GM21390 (cell line): ENCODE results near the gene DGCR2.
"Not testable (repeated sequence)": the region's sequence is repeated elsewhere in the genome, so short reads cannot be mapped to it uniquely, and the experiment has no call there.

Experiments
- ATAC-seq: cut with Tn5 transposase; IDR thresholded peaks from one replicate; pipeline ENCODE4 v1.9.1; 2021; ENCODE audit not compliant: unreplicated experiment

Gene DGCR2

DNA sequence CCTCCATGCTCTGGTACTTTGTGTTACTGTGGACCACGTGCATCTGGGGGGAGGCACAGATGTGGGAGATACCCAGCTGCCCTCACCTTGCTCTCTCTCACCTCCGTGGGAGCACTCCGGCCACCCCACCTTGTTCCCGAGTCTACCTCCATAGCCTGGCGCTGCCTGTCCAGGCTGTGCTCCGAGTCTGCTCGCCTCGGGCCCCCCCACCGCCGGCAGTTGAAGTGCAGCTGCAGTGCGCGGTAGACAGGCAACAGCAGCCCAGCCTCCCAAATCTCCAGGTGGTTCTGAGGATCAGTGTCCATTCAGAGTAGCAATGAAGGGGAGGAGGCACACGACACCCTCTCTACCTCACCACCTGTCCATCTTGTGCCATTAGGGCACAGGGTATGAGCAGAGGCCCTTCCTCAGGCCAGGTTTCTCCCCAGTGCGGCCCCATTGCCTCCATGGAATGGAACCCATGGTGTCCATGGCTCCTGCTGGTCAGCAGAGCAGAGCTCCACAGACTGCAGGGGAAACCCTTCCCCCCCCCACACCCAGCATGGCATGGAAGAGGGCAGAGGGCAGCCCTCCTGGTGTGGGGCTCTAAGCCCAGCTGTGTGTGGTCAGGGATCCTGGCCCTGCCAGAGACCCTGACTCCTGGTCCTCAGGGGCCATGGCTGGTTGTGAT lies 89.2 kb downstream of the DGCR2 start:
- not testable (repeated sequence) for ATAC-seq

DNA sequence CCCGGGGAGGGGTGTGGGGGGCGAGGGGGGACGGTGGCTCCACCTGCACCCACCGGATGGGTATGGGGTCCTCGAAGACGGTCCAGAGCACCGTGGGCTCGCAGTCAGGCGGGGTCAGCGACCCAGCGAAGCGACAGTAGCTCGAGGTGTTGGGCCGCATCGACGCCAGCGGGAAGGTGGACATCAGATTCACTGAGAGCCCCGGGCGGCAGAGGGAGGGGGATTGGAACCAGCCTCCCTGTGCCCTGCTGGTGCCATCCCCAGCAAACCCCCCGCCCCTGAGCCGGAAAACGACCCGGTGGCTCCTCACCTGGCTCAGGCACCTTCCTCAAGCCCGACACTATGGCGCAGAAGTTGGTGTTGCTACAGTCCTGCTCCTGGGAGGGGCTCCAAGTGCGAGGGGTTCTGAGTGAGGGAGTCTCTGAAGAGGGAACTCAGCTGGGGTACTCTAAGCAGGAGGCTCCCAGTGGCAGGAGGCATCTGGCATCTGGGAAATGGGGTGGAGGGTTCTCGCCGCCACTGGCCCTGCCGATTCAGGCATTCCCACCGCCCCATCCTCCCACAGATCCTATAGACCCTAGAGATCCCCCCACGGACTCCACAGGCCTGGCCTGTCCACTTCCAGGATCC lies 89.9 kb downstream of the DGCR2 start:
- ATAC-seq: not testable (repeated sequence)

DNA sequence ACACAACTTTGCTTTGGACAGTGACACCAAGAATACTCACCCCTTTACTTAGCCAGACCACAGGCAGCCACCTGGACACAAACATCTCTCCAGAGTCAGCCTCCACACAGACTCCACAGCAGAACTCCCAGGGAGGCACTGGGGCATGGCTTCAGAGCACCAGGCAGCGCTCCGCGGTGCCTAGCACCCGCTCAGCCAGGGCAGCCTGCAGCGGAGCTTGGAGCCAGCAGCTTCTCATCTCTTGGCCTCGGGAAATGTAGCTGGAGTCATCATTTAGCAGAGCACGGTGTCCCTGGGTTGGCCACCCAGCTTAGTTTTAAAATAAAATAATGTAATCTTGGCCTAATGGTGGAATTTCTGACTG lies 91.3 kb downstream of the DGCR2 start:
- ATAC-seq: not testable (repeated sequence)

DNA sequence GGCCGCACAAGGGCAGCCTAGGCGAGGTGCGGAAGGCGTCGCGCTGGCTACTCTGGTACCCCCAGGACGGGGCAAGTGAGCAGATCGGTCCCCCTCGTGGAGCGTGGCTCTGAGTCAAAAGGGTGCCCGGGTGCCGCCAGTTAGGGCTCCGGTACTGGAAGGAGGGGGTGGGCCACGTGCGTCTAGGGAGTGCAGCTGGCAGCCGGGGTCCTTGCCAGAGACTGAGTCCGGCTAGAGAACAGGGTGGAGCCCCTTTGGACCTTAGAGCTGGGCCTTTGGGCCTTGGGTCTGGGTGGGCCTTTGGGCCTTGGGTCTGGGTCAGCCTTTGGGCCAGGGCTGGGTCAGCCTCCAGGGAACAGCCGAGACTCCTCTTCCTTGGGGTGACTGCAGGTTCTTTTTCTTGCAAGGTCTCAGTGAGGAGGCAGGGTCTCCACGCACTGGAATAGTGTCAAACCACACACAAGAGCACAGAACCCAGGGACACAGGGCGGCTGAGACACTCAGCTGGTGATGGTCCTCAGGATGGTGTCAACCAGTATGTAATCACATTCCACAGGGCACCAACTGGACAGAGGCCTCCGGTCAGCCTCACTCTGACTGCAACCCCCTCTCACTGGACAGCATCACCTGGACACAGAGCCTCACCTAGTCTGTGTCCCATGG lies 91.9 kb downstream of the DGCR2 start:
- not testable (repeated sequence) for ATAC-seq

DNA sequence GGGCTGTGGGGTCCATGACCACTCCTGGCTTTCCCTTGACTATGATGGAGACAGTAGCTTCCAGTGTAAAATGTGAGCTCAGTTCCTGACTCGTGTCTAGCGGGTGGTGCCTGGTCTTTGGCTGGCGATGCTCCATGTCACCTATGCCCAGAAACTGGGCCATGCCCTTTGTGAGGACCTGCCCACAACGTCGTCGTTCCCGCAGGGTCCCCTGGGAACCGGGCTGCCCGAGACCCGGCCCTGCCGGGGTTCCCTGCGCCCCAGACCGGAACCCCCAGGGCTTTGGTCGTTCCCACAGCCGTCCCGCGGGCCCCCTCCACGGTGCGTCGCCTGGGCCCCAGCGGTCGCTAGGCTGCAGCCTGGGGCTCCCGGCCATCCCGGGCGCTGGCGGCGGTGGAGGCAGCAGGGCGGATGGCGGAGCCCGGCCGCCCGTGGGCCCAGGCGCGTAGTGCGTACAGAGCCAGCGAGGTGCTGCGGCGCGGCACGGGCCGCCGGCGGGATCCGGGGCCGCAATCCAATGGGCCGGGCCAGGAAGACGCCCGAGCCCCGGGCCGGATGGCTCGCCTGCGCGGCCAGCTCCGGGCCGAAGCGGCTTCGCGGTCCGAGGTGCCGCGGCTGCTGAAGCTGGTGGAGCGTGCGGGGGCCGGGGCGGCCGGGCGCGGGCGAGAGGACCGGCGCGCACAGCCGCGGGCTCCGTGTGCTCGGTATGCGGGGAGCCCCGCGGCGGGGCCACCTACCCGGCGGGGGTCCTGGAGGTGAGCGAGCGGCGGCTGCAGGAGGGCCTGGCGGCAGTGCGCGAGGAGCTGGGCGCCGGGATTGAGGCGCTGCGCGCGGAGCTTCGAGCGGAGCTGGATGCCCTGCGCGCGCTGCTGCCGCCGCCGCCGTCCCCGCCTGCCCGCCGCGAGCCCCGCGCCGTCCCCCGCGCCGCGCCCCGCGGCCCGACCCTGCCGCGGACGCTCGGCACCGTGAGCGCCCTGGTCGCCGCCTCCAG lies 92.8 kb downstream of the DGCR2 start:
- not testable (repeated sequence) for ATAC-seq

DNA sequence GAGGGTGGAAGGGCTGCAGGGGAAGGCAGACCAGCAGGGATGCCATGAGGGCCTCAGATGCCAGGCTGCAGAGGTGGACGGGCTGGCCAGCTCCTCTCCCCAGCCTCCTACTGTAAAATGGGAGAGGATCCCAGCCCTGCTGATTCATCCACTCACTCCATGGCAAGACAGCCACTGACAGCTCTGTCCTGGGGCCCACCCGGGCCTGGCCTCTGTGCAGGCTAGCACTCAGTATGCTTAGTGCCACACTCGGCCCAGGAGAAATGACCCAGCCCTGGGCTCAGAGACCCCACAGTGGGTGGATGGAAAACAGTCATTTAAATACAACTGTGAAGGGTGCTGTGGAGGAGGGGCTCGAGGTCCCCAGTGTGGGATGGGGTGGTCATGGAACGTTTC lies 94.2 kb downstream of the DGCR2 start:
- not testable (repeated sequence) for ATAC-seq

DNA sequence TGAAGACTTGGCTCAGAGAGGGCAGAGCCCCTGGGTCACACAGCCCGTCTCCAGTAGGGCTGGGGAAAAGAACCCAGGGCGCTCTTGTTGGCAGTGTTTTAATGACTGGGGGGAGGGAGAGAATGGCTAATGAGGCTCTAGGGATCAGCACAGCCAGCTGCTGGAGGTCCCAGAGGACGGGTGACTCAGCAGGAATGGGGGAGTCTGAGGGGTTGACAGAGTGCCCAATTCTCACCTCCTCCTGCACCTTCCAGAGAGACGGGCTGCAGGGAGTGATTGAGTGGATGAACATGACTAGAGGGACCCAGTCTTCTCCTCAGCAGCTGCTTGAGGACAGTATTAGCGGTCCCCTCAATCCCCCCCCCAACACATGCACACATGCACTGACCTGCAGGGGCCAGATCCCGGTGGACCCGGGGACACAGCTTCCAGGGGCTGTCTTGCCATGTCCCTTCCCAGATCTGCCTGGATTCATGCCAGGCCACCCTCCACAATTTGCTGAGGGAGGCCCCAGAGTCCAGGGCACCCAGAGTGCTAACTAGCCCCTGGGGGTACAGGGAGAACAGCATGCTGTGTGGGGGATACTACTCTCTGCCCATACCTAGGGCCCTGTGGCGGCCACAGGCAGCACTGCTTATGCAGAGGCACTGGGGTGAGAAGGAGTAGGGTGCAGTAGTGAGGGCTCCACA lies 94.7 kb downstream of the DGCR2 start:
- ATAC-seq: not testable (repeated sequence)

DNA sequence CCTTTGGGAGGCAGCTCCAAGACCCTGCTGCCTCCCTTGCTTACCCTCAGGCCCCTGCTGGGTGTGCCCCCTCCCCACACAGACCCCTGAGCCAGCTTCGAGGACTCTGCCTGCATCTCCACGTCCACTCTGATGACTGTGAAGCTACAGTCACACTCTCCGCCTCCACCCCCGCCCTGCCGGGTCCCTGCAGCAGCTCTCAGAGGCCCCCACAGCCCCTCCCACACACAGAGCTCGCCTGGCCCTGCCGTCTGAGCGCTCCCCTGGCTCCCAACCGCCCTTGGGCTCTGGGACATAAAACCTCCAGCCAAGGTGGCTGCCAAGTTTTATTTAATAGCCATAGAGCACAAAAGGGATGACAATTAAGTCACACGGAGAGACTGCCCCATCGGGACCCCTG lies 96.1 kb downstream of the DGCR2 start:
- not testable (repeated sequence) for ATAC-seq

DNA sequence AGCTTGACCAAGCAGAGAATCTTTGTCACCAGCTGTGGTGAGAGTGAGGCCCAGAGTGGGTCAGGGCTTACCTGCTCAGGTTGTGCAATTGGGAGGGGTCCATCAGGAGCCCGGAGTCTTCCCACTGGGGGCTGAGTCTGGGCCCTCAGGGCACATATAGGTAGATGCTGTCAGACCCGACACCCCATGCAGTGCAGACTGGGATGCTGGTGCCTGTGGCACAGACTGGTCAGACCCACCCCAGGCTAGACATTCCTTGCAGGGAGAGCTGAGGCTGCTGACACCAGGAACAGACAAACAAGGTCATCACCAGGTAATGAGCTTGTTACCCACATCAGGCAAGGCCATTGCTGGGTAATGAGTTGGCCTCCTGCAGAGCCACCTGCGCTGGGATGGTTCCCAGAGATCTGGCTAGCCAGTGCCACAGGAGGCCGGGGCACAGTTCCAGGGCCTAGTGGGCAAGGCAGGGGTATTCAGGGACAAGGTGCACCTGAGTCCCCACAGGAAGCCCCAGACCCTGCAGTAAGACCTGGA lies 97.2 kb downstream of the DGCR2 start:
- ATAC-seq: not testable (repeated sequence)

DNA sequence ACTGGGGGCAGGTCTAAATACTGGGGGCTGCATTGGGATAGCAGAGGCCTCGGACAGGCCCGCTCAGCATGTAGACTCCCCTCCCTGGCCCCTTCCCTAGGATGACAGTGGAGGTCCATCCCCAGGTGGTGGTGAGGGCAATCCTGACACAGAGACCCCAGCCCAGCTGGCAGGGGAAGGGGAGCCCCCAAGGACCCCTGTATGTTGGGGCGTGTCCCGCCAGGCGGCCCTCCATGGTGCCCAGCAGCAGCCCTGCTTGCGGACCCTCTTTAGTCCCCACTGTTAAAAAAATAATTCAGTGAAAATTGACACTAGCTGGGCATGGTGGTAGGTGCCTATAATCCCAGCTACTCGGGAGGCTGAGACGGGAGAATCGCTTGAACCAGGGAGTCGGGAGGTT lies 98.3 kb downstream of the DGCR2 start:
- not testable (repeated sequence) for ATAC-seq

DNA sequence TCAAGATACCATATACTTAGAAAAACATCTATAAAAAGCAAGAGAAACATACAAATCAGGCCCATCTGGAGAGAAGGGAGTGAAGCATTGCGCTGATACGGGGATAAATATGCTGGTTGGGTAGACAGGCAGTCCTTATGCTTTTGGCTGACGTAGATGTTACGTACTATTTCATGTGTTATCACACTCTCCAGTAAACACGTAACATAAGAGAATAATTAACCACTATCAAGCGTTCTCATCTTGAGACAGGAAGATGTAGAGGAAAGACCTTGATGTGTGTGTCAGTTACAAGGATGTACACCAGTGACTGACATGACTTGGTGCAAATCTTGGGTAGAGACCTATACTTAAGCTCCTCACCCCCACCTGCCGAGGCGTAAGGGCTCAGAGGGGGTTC lies 99.5 kb downstream of the DGCR2 start:
- ATAC-seq: no peak

DNA sequence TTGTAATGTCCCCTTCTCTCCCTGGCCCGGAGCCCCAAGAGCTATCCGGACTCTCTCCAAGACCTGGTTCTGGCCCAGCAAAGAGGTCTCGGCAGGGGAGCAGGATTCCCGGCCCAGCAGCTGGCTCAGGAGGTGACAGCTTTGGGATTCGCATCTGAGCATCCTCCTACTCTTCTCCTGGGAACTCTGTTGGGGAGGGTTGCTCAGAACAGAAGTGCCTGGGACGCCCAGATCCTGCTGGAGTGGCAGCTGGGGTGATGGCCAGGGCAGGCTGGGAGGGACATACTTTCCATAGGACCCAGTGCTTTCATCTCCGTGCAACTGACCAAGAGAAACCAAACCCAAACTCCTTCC lies 102.6 kb downstream of the DGCR2 start:
- no peak for ATAC-seq

DNA sequence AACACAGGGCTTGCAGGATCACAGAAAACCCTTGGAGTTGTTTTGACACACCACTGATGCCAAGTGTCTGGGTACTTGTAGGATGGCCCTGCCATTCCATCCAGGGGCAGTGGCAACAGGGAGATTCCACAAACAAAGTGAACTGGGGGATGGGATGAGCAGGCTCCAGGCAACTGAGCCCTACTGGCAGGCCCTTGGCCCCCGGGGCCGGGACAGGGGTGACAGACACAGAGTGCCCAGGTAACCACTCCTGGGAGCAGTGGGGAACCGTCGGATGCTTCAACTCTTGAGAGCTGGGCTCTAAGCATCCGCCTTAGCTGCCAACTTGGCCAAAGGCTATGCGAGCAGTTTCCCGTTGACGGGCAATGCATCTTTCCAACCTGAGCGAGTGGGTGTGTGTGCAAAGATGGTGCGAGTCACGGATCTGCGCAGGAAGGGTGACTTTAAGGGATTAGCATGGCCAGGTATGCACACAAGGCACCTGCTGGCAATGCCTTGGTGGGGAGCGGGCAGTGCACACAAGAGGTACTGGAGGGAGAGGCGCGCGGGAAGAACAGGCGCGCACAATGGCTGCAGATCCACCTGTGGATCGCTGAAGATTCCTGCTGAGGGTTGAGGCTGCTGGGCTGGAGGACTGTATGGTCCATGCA lies 103.1 kb downstream of the DGCR2 start:
- no peak for ATAC-seq

DNA sequence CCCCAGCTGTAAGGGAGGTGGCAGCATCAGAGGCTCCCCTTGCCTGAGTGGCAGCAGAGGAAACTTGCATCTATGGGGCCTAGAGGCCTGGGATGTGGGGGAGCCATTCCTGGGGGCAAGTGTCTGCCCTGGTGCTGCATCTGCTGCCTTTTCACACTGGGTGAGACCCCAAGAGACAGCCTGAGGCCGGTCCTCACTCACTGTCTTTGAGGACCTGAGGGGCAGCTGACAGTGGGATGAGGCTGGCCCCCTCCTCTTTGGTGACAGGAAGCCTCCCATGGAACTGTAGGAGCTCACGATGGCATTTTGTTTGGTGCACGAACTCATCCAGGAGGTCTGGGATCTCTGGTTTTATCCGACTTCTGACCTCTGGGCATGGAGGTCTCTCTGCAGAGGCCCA lies 104.0 kb downstream of the DGCR2 start:
- ATAC-seq: no peak

DNA sequence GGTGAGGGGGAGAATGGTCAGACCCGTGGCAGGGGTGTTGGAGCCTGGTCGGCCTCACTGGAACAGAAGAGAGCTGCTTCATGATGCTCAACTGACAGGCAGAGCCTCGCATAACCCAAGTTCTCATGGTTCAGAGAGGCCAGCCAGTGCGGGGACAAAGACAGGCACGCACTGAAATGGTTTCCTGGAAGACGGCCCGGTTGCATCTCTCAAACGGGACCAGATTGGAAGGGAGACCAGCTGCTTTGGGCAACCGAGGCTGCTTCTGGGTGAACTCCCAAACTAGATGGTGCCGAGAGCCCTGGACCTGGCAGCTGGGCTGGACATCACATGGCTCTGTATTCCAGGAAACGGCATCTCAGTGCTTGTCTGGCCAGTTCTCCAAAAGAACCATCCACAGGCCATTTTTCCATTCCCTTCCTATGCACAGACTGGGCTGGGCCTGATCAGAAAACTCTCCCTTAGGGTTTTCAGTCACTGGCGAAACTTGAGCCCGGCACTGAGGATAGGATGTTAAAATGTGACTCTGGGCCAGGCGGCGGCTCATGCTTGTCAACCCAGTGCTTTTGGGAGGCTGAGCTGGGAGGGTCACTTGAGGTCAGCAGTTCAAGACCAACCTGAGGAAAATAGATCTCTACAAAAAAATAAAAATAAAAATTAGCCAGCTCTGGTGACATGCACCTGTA lies 106.0 kb downstream of the DGCR2 start:
- no peak for ATAC-seq

DNA sequence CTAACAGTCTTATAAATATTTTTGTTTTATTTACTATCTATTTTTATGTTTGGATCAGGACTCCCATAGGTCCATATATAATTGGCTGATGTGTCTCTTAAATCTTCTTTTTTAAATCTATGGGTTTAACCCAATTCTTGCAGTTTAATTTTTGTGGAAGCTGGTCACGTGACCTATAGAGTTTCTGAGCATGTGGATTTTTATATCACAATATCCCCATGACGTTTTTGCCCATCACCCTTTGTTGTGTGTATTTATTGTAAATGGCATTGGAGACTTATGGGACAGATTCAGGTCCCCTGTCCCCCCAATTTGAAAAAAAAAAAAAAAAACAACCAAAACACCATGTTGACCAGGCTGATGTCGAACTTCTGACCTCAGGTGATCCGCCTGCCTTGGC lies 107.3 kb downstream of the DGCR2 start:
- ATAC-seq: no peak

DNA sequence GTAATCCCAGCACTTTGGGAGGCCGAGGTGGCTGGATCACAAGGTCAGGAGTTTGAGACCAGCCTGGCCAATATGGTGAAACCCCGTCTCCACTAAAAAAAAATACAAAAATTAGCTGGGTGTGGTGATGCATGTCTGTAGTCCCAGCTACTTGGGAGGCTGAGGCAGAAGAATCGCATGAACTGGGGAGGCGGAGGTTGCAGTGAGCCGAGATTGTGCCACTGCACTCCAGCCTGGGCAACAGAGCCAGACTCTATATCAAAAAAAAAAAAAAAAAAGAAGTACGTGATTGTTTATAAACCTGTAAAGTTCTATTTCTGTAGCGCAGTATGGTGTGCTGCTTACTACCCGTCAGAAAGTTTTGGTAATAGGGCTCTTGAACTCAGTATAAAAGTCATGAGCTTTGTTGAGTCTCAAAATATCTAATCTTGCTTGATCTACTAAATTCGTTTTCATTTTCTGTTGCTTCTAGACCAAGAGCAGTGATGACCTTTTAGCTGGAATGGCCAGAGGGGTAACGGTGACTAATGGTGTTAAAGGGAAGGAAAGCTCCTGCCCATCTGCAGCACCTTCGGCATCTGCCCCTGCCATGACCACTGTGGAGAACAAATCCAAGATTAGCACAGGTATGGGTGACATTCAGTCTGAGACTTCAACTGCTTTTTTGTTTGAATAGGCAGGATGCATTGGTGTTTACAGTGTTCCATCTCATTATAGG lies 108.2 kb downstream of the DGCR2 start:
- not testable (repeated sequence) for ATAC-seq

DNA sequence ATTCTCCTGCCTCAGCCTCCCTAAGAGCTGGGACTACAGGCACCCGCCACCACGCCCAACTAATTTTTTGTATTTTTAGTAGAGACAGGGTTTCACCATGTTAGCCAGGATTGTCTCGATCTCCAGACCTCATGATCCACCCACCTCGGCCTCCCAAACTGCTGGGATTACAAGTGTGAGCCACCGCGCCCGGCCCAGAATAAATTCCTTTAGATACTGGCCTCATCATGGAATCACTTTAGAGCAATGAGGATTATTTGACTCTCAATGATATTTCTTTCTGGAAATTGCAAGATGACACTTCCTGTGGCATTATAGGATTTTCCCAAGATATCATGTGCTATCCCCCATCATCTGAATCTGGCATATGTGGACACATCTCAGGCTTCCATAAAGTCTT lies 108.8 kb downstream of the DGCR2 start:
- ATAC-seq: not testable (repeated sequence)
